ENCODE measurements around the gene RIBC2. TPM values are rescaled to one million over a fixed set of nuclear protein-coding genes. Genes with fewer than 3 reads are reported as not detected.

The RIBC2 gene
- total RNA-seq, 3 donors from 2014 or later = 0.48 to 2.0 (median 1.3) TPM

DNA sequence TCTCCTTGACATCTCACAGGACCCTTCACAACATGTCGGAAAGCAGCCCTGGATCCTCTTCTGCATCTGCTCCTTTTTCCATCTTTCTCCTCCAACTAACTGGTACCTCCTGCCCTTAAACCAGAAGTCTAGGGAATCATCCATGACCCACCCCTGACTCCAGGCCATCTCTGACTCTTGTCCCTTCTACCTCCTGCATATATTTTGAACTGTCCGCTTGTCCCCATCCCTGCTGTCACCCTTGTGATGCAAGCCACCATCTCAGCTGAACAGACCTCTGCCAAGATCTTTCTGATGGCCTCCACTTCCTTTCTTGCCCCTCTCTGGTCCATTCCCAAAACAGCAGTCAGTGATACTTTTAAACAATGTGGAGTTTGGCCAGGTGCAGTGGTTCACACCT, 7.0 kb downstream of the RIBC2 start:
- peak in 1 of 2 donors; percentile 6 for DNase-seq (ENCODE audit: low spot score in 2 of 2)
- H3K27me3 ChIP-seq = no peaks in the 10 kb centered on the region
- intact Hi-C loops (cut with DNase I; ENCODE audit: low total_unique reads) = no loop called here

DNA sequence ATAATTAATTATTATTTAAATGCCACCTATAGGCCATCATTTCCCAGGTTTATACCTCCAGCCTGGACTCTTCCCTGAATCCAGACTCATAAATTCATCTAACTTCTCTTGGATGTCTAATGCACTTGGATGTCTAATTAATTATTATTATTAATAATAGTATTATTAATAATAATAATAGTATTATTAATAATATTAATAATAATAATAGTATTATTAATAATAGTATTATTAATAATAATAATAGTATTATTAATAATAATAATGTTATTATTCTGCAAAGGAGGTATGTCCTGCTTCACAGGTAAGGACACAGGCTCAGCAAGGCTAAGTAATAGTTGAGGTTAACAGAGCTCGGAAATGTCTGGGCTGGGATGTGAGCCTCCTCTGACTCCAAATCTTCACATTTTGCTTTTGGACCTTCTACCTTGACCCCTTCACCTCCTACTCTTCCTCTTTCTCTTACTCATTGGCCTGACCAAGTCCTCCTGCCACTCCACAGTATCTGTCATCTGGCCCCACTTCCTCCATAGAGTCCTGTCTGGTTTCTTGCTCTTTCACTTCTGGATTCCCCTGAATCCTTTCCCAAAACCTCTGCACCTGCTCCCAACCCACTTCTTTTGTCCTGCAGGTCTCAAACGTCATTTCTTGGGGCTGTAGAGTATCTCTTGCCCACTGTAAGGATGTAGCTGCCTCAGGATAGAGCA, 8.0 kb downstream of the RIBC2 start:
- DNase-seq (ENCODE audit: low spot score in 2 of 2) = peak in 1 of 2 donors; percentile 6
- H3K9me3 ChIP-seq = no peaks in the 10 kb centered on the region
- H3K4me3 ChIP-seq = no peak overlapping the region
- H3K27me3 ChIP-seq = no peaks in the 10 kb centered on the region
- H3K36me3 ChIP-seq = no peaks in the 10 kb centered on the region
- intact Hi-C loops (cut with DNase I; ENCODE audit: low total_unique reads) = no loop called here
- no peak for TF ChIP-seq POLR2A (IDR thresholded peaks at IDR 0.05)
- no peak for TF ChIP-seq POLR2AphosphoS5 (IDR thresholded peaks at IDR 0.05)
- TF ChIP-seq, protein P1, sequence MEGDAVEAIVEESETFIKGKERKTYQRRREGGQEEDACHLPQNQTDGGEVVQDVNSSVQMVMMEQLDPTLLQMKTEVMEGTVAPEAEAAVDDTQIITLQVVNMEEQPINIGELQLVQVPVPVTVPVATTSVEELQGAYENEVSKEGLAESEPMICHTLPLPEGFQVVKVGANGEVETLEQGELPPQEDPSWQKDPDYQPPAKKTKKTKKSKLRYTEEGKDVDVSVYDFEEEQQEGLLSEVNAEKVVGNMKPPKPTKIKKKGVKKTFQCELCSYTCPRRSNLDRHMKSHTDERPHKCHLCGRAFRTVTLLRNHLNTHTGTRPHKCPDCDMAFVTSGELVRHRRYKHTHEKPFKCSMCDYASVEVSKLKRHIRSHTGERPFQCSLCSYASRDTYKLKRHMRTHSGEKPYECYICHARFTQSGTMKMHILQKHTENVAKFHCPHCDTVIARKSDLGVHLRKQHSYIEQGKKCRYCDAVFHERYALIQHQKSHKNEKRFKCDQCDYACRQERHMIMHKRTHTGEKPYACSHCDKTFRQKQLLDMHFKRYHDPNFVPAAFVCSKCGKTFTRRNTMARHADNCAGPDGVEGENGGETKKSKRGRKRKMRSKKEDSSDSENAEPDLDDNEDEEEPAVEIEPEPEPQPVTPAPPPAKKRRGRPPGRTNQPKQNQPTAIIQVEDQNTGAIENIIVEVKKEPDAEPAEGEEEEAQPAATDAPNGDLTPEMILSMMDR (IDR thresholded peaks at IDR 0.05) = no peak
- no peak overlapping the region for H3K27ac ChIP-seq
- H3K4me1 ChIP-seq = no peaks in the 10 kb centered on the region

More for the DNA sequence above, 7.0 kb downstream of the RIBC2 start:
- Histone ChIP-seq H3K4me1 (no peaks in the 10 kb centered on the region), H3K4me3 (no peak overlapping the region), H3K27ac (no peak overlapping the region), H3K9me3 (no peaks in the 10 kb centered on the region), H3K36me3 (no peaks in the 10 kb centered on the region)
- no peak for TF ChIP-seq POLR2A (IDR thresholded peaks at IDR 0.05)
- TF ChIP-seq POLR2AphosphoS5 (IDR thresholded peaks at IDR 0.05) = no peak
- TF ChIP-seq, protein P1 (IDR thresholded peaks at IDR 0.05) = no peak

GRCh38 chr22:45422237-45422983, 8.9 kb downstream of the RIBC2 start:
- H3K27ac ChIP-seq = no peak overlapping the region
- no peak overlapping the region for H3K4me3 ChIP-seq
- peak in 1 of 2 donors; percentile 33 for DNase-seq (ENCODE audit: low spot score in 2 of 2)
- no peaks in the 10 kb centered on the region for H3K4me1 ChIP-seq
- peaks cover 0 to 3% of the 10 kb centered on the region in 2 donors for H3K9me3 ChIP-seq
- H3K27me3 ChIP-seq = no peaks in the 10 kb centered on the region
- no peaks in the 10 kb centered on the region for H3K36me3 ChIP-seq
- intact Hi-C loops (cut with DNase I; ENCODE audit: low total_unique reads) = no loop called here
- TF ChIP-seq, protein P1 (IDR thresholded peaks at IDR 0.05) = no peak
- TF ChIP-seq POLR2A (IDR thresholded peaks at IDR 0.05) (no peak), POLR2AphosphoS5 (IDR thresholded peaks at IDR 0.05) (no peak)

DNA sequence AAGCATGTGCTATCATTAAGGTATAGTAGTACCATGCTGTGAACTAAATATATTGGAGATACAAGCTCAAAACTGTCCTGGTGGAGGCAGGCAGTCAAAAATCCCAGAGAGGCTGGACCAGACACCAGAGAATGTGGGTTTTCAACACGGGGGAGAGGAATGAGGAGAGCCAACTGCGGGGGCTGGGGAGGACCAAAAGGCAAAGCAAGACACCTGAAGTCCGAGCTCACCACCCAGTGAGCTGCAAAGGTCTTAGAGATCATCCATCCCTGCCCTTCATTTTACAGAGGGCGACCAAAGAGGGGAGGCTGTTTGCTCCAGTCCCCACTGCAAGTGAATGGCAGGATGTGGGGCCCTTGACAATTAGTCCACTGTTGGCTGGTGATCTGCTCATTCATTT, 10.0 kb downstream of the RIBC2 start:
- intact Hi-C loops (cut with DNase I; ENCODE audit: low total_unique reads) = no loop called here
- TF ChIP-seq POLR2AphosphoS5 (IDR thresholded peaks at IDR 0.05) (no peak), POLR2A (IDR thresholded peaks at IDR 0.05) (no peak)
- TF ChIP-seq, protein P1 (IDR thresholded peaks at IDR 0.05) = no peak
- peak in 1 of 2 donors; percentile 22 for DNase-seq (ENCODE audit: low spot score in 2 of 2)

GRCh38 chr22:45424241-45424731, 10.8 kb downstream of the RIBC2 start:
- no peak overlapping the region for H3K4me3 ChIP-seq
- intact Hi-C loops (cut with DNase I; ENCODE audit: low total_unique reads) = no loop called here
- peak in 1 of 3 donors; percentile 20 for TF ChIP-seq POLR2AphosphoS5 (IDR thresholded peaks at IDR 0.05)
- TF ChIP-seq, protein P1 (IDR thresholded peaks at IDR 0.05) = no peak
- no peaks in the 10 kb centered on the region for H3K27me3 ChIP-seq
- H3K36me3 ChIP-seq = no peaks in the 10 kb centered on the region
- DNase-seq (ENCODE audit: low spot score in 2 of 2) = peak; percentile 38 to 60
- no peaks in the 10 kb centered on the region for H3K4me1 ChIP-seq
- peaks cover 0 to 3% of the 10 kb centered on the region in 2 donors for H3K9me3 ChIP-seq
- peak overlapping the region in 1 of 2 donors; percentile 21 for H3K27ac ChIP-seq

More for the DNA sequence above, 10.0 kb downstream of the RIBC2 start:
- peaks cover 0 to 3% of the 10 kb centered on the region in 2 donors for H3K9me3 ChIP-seq
- no peak overlapping the region for H3K4me3 ChIP-seq
- peak overlapping the region in 1 of 2 donors; percentile 34 for H3K27ac ChIP-seq
- H3K27me3 ChIP-seq = no peaks in the 10 kb centered on the region
- H3K36me3 ChIP-seq = no peaks in the 10 kb centered on the region
- no peaks in the 10 kb centered on the region for H3K4me1 ChIP-seq

All from breast epithelium (tissue), 4 donors.